GM18909 (cell line): ENCODE results near the gene INO80B.
"Not testable (repeated sequence)": the region's sequence is repeated elsewhere in the genome, so short reads cannot be mapped to it uniquely, and the experiment has no call there.

Experiments
- ATAC-seq: cut with Tn5 transposase; IDR thresholded peaks from one replicate; pipeline ENCODE4 v1.9.1; 2021; ENCODE audit warnings: mild to moderate bottlenecking; ENCODE audit not compliant: unreplicated experiment, poor library complexity

INO80B gene

DNA sequence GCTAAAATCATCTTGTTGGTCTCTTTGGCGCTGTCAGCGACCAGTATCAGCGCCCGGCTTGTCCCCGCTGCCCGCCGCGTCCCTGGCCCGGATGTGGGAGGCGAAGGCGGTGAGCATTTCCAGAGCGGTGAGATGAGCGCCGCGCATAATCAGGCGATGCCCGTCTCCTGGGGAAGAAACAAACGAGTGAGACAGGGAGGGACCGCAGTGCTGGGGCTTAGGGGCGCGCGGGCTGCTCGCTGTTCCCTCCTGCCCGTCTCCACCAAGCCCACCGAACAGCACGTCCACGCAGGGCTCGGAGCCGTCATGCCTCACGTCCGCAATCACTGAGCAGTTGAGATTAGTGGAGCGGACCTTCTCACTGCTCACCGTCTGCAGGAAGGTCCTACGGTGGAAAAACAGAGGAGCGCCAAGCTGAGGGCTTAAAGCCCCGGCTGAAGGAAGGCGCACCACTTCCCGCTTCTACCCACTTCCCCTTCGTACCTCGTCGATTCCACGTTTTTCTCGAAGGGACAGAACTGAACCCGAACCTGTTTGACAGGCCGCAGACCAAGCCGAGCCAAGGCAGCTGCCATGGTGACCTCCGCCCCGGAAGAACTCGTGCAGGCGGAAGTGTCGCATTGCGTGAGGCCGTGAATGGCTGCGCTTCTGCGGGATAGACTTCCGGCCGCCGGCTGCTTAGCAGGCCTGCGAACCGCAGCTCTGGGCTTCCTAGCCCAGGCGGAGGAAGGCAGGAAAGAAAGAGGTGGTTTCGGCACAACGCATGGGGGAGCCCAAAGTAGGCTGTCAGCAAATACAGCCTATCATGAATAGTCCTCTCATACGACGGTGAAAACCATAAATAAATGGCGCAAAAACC is 17.4 kb downstream of the INO80B start, which contains the start of gene MRPL53:
MRPL53 (minus strand) TSS at position 595 of the 859 bp plus-strand sequence; CDS start at position 575, 20 bp downstream.
- ATAC-seq = peak; percentile 85

DNA sequence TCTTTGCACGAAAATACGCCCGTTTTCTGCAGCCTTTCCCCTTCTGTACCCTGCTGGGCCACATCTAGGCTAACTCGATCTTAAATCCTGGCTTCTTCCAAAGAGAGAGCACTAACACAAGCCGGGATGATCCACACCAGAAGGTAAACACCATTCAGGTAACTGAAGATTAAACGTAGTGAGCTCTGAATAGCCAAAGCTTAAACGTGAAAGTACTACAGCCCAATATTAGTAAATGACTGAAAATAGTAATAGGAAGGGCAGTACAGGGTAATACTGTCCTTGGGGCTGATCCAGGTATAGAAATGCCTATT is 18.0 kb downstream of the INO80B start:
- ATAC-seq = peak; percentile 3

DNA sequence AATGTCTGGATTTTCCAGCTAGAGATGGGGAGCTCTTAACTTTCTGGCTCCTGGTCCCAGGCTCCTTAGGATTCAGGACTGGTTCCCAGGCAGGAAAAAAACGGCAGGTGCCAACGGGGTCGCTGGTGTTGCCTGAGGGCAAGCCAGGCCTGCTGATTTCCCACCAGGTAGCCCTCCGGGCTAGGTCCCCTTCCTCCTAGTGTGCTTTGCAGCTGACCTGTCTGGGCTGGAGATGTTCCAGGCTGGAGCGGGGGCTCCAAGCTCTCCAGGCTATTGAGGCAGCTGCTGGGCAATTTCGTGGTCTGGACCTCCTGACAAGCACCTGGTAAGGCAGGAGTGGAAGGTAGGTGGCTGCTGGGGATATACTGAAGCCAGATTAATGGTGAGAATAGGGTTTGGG is 19.6 kb downstream of the INO80B start:
- ATAC-seq = no peak

DNA sequence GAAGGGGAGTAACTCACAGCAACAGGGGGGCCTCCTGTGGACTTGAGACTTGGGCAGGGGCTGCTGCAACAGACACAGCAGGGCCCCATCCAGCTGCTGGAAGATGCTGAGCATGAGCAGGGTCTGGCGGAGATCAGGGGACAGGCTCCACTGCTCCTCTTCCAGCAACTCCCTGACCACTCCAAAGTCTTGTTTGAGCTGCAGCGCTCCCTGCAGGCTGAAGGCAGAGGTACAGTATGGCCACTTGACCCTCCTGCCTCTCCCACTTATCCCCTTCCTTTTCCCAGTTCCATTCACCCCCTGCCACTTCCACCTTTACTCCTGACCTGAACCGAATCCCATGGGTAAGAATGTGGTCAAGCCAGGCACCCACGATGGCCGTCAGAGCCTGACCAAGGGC is 20.0 kb downstream of the INO80B start:
- no peak for ATAC-seq

DNA sequence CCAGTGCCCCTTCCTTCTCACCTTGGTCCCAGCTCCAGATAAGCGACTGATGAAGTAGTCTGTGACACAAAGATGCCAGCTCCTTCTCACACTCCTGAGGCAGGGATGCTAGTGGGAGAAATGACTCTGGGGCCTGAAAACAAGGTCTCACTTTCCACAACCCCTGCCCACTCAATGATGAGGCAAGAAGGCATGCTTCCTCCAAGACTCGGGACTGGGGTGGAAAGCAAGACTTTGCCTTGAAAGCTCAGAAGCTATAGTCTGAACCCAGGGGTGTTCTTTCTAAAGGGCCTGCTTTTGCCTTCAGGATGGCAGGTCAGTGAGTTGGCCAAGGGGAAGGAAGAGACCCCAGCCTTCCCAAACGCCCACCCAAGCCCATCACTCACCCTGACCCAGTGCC is 26.5 kb downstream of the INO80B start:
- no peak for ATAC-seq

DNA sequence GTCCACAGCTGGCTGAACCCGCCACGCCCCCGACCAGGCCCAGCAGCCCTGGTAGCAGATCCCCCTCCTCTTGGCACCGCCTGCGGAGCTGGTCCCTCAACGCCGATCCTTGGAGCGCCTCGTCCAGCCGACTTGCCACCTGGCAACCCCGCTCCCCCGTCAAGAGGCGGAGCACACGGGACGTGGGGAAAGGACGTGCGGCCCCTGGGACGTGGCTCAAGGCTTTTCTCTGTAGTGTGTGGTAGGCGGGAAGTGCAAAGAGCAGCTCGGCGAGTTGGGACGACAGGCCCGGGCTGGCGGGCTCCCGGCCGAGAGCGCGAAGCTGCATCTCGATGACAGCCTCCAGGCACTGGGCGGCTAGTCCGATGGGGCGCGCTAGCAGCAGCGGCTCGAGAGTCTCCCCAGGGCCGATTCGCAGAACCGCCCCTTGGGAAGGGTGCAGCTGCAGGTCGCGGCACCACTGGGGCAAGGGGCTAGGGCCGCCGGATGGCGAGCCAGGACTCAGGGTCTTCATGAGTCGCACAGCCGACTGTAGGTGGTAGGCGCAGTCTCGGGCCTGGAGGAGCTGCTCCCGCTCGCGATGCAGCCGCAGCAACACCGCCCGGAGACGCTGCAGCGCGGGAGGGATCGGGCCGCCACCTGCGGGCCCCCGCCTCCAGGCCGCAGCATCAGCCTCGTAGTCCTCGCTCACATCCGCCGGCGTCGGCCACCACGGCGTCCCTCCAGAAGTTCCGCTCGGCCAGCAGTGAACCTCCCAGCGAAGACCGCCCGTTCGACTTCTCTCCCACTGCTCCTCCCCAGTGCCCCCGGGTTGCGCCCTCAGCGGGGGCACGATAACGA is 27.3 kb downstream of the INO80B start:
- peak; percentile 43 for ATAC-seq

DNA sequence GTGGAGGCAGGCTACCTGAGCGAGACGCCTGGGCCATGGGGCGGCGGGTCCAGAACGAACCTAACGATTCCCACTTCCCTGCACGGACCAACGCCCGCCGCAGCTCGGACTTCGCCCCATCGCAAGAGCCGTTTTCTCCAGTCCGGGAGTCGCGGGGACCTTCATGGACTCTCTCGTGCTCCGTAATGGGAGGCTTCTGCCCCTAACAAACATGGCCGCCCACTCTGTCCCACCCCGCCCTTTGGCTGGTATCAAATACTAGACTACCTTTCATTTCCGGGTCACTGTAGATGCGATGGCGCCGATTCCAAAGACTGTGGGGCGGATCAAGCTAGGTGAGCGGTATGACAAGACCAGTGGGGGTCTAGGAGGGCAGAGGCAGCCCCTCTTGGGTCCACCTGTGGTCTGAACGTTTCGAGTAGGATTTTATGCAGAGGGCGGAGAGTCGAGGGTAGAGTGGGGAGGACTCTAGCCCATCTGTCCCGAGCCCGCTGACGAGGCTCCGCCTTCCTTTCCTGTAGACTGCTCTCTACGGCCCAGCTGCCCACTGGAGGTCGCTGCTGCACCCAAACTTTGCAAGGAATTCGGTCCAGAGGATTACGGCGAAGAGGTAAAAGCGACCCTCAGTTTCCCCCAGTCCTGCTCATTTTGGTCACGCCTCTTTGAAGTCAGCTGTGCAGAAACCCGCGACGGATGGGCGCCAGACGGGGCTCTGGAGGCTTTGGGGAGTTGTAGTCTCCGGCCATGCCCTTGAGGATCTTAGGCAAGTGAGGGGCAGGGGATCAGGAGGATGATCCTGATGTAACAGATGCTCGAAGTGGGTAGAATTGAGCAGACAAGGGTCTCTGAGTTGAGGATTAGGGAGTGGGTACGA is 28.2 kb downstream of the INO80B start, which contains the start of the genes CCDC142 and TTC31:
CCDC142 (minus strand) TSS at position 198 of the 874 bp plus-strand sequence; CDS start at position 37, 161 bp downstream.
TTC31 (plus strand) TSS at position 281 of the 874 bp plus-strand sequence; CDS start at position 296, 15 bp downstream.
- peak; percentile 92 for ATAC-seq

DNA sequence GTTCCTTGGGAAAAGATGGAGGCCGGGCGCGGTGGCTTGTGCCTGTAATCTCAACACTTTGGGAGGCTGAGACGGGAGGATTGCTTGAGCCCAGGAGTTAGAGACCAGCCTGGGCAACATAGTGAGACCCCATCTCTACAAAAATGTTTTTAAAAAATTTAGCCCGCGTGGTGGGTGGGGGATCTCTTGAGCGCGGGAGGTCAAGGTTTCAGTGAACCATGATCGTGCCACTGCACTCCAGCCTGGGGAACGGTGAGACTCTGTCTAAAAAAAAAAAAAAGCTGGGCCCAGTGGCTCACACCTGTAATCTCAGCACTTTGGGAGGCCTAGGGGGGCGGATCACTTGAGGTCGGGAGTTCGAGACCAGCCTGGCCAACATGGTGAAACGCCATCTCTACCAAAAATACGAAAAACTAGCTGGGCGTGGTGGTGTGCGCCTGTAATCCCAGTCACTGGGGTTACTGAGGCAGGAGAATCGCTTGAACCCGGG is 28.8 kb downstream of the INO80B start:
- not testable (repeated sequence) for ATAC-seq

DNA sequence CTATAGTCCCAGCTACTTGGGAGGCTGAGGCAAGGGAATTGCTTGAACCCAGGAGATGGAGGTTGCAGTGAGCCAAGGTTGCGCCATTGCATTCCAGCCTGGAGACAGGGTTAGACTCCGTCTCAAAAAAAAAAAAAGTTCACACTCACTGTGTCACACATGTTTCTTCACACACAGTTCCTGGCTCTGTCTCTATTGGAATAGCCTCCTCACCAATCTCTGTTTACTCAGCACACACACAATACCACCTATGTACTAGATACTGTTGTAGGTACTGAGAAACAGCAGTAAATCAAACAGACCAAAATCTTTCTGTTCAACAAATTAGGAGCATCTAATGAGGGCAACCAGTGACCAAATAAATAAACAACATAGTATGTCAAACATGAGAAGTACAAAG is 31.3 kb downstream of the INO80B start:
- ATAC-seq = no peak

DNA sequence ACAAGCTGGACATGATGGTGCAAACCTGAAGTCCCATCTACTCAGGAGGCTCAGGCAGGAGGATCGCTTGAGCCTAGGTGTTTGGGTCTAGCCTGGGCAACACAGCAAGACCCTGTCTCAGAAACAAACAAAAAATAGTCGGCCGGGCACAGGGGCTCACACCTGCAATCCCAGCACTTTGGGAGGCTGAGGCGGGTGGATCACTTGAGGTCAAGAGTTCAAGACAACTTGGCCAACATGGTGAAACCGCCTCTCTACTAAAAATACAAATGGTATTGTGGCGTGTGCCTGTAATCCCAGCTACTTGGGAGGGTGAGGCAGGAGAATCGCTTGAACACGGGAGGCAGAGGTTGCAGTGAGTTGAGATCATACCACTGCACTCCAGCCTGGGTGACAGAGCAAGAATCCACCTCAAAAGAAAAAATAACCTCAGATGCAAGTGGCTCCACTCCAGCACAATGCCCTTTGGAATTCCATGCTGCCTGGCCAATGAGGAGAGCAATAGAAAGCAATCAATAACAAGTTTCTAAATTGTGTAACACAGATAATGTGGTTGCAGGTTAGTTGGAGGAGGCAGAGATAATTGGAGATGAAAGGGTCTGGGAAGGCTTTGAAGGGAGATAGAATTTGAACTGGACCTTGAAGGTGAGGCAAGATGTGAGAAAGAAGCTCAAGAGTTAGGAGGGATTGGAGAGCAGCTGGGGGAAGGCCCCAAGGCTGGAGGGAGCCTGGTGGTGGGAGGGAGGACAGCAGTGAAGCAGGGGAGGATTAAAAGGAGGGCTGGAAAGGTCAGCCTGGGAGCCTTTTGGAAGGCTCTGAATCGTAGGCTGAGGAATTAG is 34.0 kb downstream of the INO80B start:
- no peak for ATAC-seq

DNA sequence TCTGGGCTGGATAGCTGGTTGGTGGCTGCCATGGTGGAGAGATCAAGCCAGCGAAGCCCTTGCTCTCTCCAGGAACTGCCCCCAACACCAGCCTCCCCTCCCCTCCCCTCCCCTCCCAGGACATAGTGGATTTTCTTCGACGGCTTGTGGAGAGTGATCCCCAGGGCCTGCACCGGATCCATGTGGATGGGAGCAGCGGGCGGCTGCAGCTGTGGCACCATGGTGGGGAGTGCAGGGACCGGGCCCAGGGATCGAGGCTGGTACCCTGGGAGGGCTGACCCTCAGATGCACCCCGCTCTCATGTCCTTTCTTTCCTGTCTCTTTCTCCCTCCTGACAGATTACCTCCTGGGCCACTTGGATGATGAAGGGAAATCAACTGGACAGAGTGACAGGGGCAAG is 35.0 kb downstream of the INO80B start:
- no peak for ATAC-seq

DNA sequence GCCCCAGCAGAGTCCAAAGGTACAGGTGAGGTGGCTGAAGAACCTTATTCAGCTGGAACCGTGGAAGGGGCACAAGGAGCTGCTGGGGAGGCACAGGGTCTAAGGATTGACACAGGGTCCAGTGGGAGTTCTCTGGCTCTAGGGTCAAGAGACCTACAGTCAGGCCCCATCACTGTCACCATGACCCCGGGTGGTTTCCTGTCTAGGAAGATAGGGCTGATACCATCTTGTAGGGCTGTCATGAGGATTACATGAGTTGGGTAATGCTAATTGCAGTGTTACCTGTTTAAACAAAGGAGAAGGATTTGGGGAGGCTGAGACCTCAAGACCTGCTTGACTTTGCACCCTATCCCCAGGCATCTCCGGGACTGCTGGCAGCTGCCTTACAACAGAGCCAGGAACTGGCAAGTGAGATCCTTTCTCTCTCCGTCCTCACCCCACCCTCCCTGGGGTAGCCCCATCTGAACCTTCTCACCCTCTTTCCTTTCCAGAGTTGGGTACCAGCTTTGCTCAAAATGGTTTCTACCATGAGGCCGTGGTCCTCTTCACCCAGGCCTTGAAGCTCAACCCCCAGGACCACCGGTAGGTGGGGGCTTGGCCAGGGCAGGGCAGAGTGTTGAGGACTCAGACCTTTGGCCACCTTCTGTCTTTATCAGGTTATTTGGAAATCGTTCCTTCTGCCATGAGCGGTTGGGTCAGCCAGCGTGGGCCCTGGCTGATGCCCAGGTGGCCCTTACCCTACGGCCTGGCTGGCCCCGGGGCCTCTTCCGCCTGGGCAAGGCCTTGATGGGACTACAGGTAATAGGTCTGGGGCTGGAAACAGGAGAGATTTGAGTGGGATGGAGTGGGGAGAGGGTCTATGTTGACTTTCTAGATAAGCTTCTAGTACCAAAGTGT is 37.0 kb downstream of the INO80B start:
- no peak for ATAC-seq

DNA sequence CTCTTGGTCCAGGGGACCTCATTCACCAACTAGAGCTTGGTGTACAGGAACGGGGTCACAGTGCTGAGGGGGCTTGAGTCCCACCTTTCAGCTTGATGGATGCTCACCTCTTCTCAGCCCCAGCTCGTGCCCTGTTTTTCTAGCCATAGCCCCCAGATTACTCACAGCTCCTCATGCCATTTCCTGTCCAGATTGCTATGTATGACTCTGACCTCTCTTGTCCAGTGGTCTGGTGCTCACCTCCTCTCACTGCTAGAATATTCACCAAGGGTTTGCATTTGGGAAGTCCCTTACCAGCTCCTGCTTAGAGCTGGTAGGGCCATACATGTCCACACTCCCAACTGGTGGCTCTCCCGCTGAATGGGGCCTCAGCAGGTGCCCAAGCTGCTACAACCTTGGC is 38.7 kb downstream of the INO80B start:
- ATAC-seq = no peak

DNA sequence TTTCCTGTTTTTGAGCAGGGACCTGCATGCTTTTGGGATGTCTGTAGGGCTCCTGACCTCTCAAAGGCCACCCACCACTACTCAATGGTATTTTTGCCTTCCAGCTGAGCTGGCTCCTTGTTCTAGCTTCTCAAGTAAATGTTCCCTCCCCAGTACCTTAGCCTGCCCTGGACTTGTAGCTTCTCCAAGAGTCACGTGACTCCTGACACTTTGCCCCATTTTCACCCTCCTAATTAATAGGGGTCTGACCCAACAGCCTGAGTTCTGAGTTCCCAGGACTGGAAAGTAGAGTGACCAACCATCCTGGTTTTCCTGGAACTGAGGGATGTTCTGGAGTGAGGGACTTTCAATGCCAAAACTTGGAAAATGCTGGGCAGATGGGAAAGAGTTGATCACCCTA is 40.6 kb downstream of the INO80B start:
- no peak for ATAC-seq

DNA sequence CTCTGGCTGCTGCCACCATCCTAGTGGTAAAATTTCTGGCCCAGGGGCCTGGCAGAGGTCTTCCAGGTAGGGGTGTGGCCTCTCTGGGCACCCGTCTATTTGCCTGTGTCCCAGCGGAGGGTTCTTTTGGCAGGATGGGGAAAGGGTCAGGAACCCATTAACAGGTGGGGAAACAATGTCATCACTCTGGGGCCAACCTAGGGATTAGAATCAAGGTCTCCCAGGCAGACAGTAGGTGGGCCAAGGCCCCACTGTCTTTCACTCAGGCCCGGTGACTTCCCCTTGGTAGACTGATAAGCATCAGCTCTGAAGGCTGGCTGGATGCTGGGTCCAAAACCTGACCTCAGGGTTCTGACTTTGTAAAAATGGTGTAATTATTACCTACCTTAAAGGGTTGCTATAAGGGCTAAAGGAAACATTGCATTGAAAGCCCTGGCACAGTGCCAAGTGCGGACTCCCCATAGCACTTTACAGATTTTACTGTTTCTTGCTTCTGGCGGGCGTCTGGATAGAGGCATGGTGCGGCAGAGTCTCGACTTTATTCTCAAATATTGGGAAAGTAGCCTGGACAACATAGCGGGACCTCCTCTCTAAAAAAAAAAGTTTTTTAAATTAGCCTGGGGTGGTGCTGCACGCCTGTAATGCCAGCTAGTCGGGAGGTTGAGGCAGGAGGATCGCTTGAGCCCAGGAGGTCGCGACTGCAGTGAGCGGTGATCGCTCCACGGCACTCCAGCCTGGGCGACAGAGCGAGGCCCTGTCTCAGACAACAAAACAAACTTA is 42.3 kb downstream of the INO80B start:
- ATAC-seq = no peak

DNA sequence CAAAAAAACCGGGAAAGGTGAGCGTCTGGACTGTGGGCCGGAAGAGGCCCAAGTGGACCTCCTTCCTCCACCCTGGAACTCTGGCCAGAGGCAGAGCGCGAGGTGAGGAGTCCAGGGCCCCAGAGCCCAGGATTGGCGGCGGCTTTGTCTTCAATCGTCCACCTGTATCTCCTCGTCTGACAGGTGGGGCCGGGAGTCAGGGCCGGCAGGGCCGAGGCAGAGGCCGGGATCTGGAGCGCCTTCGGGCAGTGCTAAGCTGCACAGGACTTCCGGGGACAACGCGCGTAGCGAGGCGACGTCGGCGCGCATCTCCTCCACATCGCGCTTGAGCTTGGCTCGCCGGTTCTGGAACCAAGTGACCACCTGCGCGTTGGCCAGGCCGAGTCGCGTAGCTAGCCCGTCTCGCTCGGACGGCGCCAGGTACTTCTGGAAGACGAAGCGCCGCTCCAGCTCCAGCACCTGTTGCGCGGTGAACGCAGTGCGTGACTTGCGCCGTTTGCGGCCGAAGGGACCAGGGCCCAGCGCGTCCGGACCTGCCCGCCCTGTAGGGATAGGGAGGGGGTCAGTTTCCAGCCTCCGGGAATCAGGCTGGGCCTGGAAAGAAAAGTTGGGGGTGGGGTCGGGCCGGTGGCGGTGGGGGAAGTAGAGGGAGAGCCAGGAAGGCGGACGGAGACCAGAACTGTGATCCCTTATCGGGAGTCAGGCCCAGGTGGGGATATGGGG is 43.1 kb downstream of the INO80B start:
- no peak for ATAC-seq
